ENCODE results near the gene RTN3. TPM values are rescaled to one million over a fixed set of nuclear protein-coding genes. Genes with fewer than 3 reads are reported as not detected.

Gene RTN3
- total and polyA plus RNA-seq, 9 of the 15 experiments (the other 6 are each of a cell fraction or from before 2014, with no cell fraction given), result 41.6 to 169 (median 93.5) TPM

GRCh38 chr11:63779039-63779438, 97.7 kb downstream of the RTN3 start (continued):
- TF ChIP-seq ETV6 (IDR thresholded peaks at IDR 0.05; ENCODE audit: borderline replicate concordance in 1 of 2, low read depth in 2 of 2, low read length in 1 of 2) (no peak), ETV6 (CRISPR knock-in tag; IDR thresholded peaks at IDR 0.05; ENCODE audit: borderline replicate concordance) (no peak), RBFOX2 (IDR thresholded peaks at IDR 0.05; ENCODE audit: low read depth, low read length) (no peak), CUX1 (CRISPR knock-in tag; IDR thresholded peaks at IDR 0.05) (no peak), ZNF449 (CRISPR knock-in tag; IDR thresholded peaks at IDR 0.05) (no peak), DEAF1 (CRISPR knock-in tag; IDR thresholded peaks at IDR 0.05) (no peak), KDM5B (IDR thresholded peaks at IDR 0.05; ENCODE audit: insufficient replicate concordance, low read depth, low read length) (no peak), CCAR2 (IDR thresholded peaks at IDR 0.05; ENCODE audit: low read depth, low read length) (no peak), TCF15 (CRISPR knock-in tag; IDR thresholded peaks at IDR 0.05) (no peak), NBN (IDR thresholded peaks at IDR 0.05; ENCODE audit: low read depth) (no peak)

Data from K562 (cell line).